RWPE2 (cell line): ENCODE data around the gene HSP90AB1.

Source experiments
- ATAC-seq: fragments of 200-7000 bp; cut with Tn5 transposase; 3 replicates; pipeline ENCODE4 v1.9.1; 2021; ENCODE audit warnings: low read depth
- DNase-seq: peaks from one replicate; pipeline ENCODE4 v3.0.0-alpha.2; 2020; ENCODE audit warnings: low spot score
- H3K27ac ChIP-seq: fragments of 450-650 bp; 2 replicates; pipeline ENCODE4 v1.5.1; 2017; ENCODE audit warnings: mild to moderate bottlenecking; ENCODE audit not compliant: poor library complexity, severe bottlenecking
- H3K27me3 ChIP-seq: fragments of 250-450 bp; sonication (Bioruptor Pico); 2 replicates; pipeline ENCODE4 v1.5.1; 2021; ENCODE audit warnings: mild to moderate bottlenecking, moderate library complexity; ENCODE audit not compliant: insufficient read depth, poor library complexity, severe bottlenecking
- H3K36me3 ChIP-seq: fragments of 250-450 bp; sonication (Bioruptor Pico); 2 replicates; pipeline ENCODE4 v1.5.1; 2020; ENCODE audit warnings: low read depth, mild to moderate bottlenecking, moderate library complexity
- H3K4me1 ChIP-seq: fragments of 250-450 bp; sonication (Bioruptor Pico); 2 replicates; pipeline ENCODE4 v1.5.1; 2021; ENCODE audit warnings: mild to moderate bottlenecking, moderate library complexity; ENCODE audit not compliant: insufficient read depth, poor library complexity, severe bottlenecking
- H3K4me3 ChIP-seq: fragments of 250-450 bp; sonication (Bioruptor Pico); 2 replicates; pipeline ENCODE4 v1.5.1; 2021; ENCODE audit warnings: mild to moderate bottlenecking, moderate library complexity; ENCODE audit not compliant: severe bottlenecking
- H3K9me3 ChIP-seq: fragments of 250-450 bp; sonication (Bioruptor Pico); 2 replicates; pipeline ENCODE4 v1.5.1; 2021; ENCODE audit warnings: mild to moderate bottlenecking, moderate library complexity; ENCODE audit not compliant: severe bottlenecking
- CTCF ChIP-seq: fragments of 450-650 bp; IDR thresholded peaks from one replicate; pipeline ENCODE4 v1.5.1; 2017; ENCODE audit warnings: mild to moderate bottlenecking, moderate library complexity; ENCODE audit not compliant: poor library complexity, severe bottlenecking

HSP90AB1 gene

GRCh38 chr6:44277763-44278162 lies 30.9 kb downstream of the HSP90AB1 start:
- no peak for TF ChIP-seq CTCF
- no peak for ATAC-seq
- DNase-seq: no peak
- no peaks in the 10 kb centered on the region for H3K9me3 ChIP-seq
- H3K4me3 ChIP-seq: no peak overlapping the region
- H3K27me3 ChIP-seq: peaks cover 18% of the 10 kb centered on the region
- no peaks in the 10 kb centered on the region for H3K4me1 ChIP-seq
- no peaks in the 10 kb centered on the region for H3K36me3 ChIP-seq
- no peak overlapping the region for H3K27ac ChIP-seq

DNA sequence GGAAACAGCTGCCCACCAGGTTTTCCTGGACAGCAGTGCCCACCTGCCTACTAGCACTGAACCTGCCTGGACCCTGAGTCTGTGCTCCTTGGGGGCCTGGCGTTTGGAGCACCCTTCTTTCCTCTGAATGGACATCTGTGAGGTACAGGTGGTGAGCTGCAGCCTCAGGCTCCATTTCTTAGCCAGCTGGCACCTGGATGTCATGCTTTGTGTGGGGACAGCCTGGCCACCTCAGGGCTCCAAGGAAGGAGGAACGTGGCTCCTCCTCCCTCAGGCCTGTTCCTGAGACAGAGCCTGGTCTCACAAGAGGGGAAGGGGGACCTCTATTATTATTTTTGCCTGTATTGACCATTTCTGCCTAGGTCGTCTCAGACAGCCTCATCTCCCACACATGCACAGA lies 31.4 kb downstream of the HSP90AB1 start:
- no peak for TF ChIP-seq CTCF
- H3K36me3 ChIP-seq: no peaks in the 10 kb centered on the region
- H3K4me1 ChIP-seq: no peaks in the 10 kb centered on the region
- no peak overlapping the region for H3K27ac ChIP-seq
- peaks cover 18% of the 10 kb centered on the region for H3K27me3 ChIP-seq
- no peak overlapping the region for H3K4me3 ChIP-seq
- no peaks in the 10 kb centered on the region for H3K9me3 ChIP-seq
- ATAC-seq (no peak), DNase-seq (no peak)

- H3K9me3 ChIP-seq: no peaks in the 10 kb centered on the region
- TF ChIP-seq CTCF: no peak
- no peak for ATAC-seq
- H3K27me3 ChIP-seq: peaks cover 18% of the 10 kb centered on the region
- no peaks in the 10 kb centered on the region for H3K36me3 ChIP-seq
- no peak for DNase-seq
- H3K4me1 ChIP-seq: no peaks in the 10 kb centered on the region
- H3K4me3 ChIP-seq: no peak overlapping the region
- H3K27ac ChIP-seq: no peak overlapping the region
Measured at GRCh38 chr6:44278774-44279697, 32.1 kb downstream of the HSP90AB1 start.

- TF ChIP-seq CTCF: no peak
- H3K27ac ChIP-seq: no peak overlapping the region
- no peaks in the 10 kb centered on the region for H3K9me3 ChIP-seq
- ATAC-seq (no peak), DNase-seq (no peak)
- H3K27me3 ChIP-seq: peaks cover 7% of the 10 kb centered on the region
- no peaks in the 10 kb centered on the region for H3K36me3 ChIP-seq
- no peaks in the 10 kb centered on the region for H3K4me1 ChIP-seq
- H3K4me3 ChIP-seq: no peak overlapping the region
Measured at GRCh38 chr6:44284121-44284520, 37.2 kb downstream of the HSP90AB1 start.

DNA sequence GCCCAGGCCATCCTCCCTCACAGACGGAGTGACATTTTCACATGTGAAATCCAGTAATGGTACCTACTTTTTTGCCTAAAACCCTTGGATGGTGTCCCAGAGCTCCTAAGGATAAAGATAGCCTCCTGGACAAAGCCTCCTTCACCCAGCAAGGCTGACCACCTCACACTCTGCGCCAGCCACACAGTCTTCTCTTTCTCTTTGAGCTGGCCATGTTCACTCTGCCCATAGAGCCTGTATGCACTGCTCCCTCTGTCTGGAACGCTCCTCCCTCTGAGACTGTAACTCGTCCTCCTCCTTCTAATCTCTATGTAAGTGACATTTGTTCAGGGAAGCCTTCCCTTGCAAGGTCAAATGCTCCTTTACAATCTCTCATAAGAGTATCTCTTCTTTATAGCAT lies 38.0 kb downstream of the HSP90AB1 start:
- ATAC-seq: no peak
- no peak overlapping the region for H3K27ac ChIP-seq
- TF ChIP-seq CTCF: no peak
- DNase-seq: no peak
- no peaks in the 10 kb centered on the region for H3K36me3 ChIP-seq
- H3K9me3 ChIP-seq: no peaks in the 10 kb centered on the region
- H3K4me3 ChIP-seq: no peak overlapping the region
- H3K4me1 ChIP-seq: no peaks in the 10 kb centered on the region
- peaks cover 7% of the 10 kb centered on the region for H3K27me3 ChIP-seq
